GM19351 (cell line): ENCODE results near the gene CYP4F12.

ENCODE experiments used
- ATAC-seq: cut with Tn5 transposase; IDR thresholded peaks from one replicate; pipeline ENCODE4 v1.9.1; 2021; ENCODE audit warnings: mild to moderate bottlenecking, moderate library complexity; ENCODE audit not compliant: unreplicated experiment

CYP4F12 gene

GRCh38 chr19:15672580-15673175, at the start of gene CYP4F12:
Gene CYP4F12, plus strand, starts transcription at chr19:15673087. Its CDS starts 443 bp downstream, at chr19:15673530.
- ATAC-seq, result no peak

GRCh38 chr19:15623711-15624318, 49.1 kb upstream of the CYP4F12 start:
- ATAC-seq, result no peak

GRCh38 chr19:15628236-15629002, 44.5 kb upstream of the CYP4F12 start:
- no peak for ATAC-seq

- no peak for ATAC-seq
Measured at GRCh38 chr19:15629003-15629880, 43.6 kb upstream of the CYP4F12 start.

GRCh38 chr19:15631817-15632216, 41.1 kb upstream of the CYP4F12 start:
- no peak for ATAC-seq

GRCh38 chr19:15633082-15633835, 39.6 kb upstream of the CYP4F12 start:
- ATAC-seq, result no peak

GRCh38 chr19:15634105-15634504, 38.8 kb upstream of the CYP4F12 start:
- no peak for ATAC-seq

- no peak for ATAC-seq
Measured at GRCh38 chr19:15635016-15635805, 37.7 kb upstream of the CYP4F12 start.

GRCh38 chr19:15636026-15636425, 36.9 kb upstream of the CYP4F12 start:
- ATAC-seq, result no peak

GRCh38 chr19:15639596-15639995, 33.3 kb upstream of the CYP4F12 start:
- ATAC-seq, result no peak

- ATAC-seq, result no peak
Measured at GRCh38 chr19:15640294-15640903, 32.5 kb upstream of the CYP4F12 start, which contains the start of gene CYP4F3. Gene CYP4F3, plus strand, starts transcription at chr19:15640897. Its CDS starts 519 bp downstream, at chr19:15641416.

- ATAC-seq, result no peak
Measured at GRCh38 chr19:15640904-15641597, 31.8 kb upstream of the CYP4F12 start.

GRCh38 chr19:15641901-15642491, 30.9 kb upstream of the CYP4F12 start:
- ATAC-seq, result no peak

GRCh38 chr19:15642807-15643206, 30.1 kb upstream of the CYP4F12 start:
- ATAC-seq, result no peak

- no peak for ATAC-seq
Measured at GRCh38 chr19:15643387-15643786, 29.5 kb upstream of the CYP4F12 start.

GRCh38 chr19:15644066-15644741, 28.7 kb upstream of the CYP4F12 start:
- no peak for ATAC-seq

- no peak for ATAC-seq
Measured at GRCh38 chr19:15644816-15645215, 28.1 kb upstream of the CYP4F12 start.

GRCh38 chr19:15649526-15649925, 23.4 kb upstream of the CYP4F12 start:
- no peak for ATAC-seq
